MM.1S (cell line): ENCODE results near the gene PATL2.

ENCODE experiments used
- CTCF ChIP-seq: fragments of 300-600 bp; sonication (generic); IDR thresholded peaks from 2 replicates; pipeline ENCODE4 v1.5.1; 2016; ENCODE audit warnings: antibody characterized with exemption, low read length, mixed read lengths
- EZH2 ChIP-seq: fragments of 300-600 bp; sonication (generic); optimal IDR thresholded peaks from 2 replicates; pipeline ENCODE3; 2017; ENCODE audit warnings: low read depth, mild to moderate bottlenecking, antibody characterized with exemption, low read length, mixed read lengths

- no peak for TF ChIP-seq EZH2
- no peak for TF ChIP-seq CTCF
Measured at GRCh38 chr15:44729408-44730127, 18.4 kb upstream of the PATL2 start.
